Activated CD4-positive, alpha-beta T cell treated with anti-CD3 and anti-CD28 coated beads, Interleukin-2, amount 50 U/mL, for 24 hours (primary cell): ENCODE results near the gene ZBTB34.

Experiments
- DNase-seq, 2 donors: peaks; one replicate each; pipeline ENCODE4 v3.0.0-alpha.2; 2020; ENCODE audit warnings: low read depth in 1 of 2, low spot score in 1 of 2

ZBTB34 gene

DNA sequence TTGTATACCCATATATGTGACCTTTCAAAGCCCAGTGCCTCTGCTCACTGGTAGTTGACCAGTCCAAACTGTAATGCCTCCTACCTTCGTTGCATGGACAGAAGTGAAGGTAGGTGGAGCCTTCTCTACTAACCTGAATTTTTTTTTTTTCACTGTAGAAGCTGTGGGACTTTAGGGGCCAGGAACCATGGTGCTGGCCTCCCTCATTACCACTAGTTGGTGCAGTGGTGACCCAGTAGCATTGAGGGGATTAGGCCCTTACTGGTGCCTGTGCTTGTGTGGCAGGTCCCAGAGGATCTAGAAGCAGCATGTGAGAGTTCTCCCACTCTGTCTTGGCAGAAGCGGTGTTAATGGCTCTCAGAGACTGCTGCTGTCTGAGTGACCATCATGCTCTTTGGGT lies 56.5 kb downstream of the ZBTB34 start:
- no peak for DNase-seq

DNA sequence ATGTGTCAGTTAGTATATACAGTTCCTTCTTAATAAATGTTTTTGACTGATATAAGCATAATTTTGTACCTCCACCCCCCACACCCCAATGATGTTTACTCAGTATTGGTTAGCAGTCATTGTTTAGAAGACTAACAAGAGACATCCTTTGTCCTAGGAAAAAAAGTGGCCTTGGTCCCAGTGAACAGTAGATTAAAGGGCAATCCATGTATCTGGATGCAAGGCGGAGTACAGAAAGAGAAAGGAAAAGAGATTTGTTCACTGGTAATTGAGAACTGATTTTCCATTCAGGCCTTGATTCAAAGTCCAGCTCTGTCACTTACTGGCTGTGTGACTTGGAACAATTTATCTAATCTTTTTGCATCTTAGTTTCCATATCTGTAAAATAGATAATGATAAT lies 58.8 kb downstream of the ZBTB34 start:
- no peak for DNase-seq

DNA sequence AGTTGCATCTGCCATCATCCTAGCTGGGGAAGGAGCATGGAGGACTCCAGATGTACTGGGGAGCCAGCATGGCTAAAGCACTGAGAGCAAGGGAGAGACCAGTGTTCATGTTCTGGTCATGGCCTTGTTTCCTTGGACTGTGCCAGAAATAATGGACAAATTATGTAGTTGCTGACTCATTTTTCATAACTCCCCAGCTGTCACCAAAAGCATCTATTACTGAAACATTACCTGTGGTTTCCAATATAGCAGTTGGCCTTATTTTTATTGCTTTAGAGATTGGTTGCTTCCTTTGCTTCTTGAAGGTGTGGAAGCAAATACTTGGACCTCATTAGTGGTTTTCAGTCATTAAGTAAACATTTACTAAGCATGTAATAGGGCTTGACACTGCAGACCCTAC lies 65.4 kb downstream of the ZBTB34 start:
- DNase-seq = no peak

DNA sequence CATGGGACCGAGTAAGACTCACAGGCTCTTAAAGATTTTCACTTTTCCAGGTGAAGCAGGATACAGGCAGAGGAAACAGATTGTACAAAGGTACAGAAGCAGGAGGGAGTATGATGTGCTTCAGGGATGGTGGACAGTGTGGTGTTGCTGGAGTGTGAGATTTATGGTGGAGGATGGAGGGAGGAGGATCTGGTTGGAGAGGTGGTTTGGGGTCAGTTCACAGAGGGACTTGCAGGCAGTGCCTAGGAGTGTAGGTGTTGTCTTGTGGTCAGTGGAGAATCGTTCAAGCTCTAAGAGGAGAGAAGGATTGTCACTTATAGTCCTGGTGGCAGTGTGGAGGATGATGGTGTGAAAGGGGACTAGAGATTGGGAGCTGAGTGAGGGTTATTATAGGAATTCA lies 65.9 kb downstream of the ZBTB34 start:
- no peak for DNase-seq

DNA sequence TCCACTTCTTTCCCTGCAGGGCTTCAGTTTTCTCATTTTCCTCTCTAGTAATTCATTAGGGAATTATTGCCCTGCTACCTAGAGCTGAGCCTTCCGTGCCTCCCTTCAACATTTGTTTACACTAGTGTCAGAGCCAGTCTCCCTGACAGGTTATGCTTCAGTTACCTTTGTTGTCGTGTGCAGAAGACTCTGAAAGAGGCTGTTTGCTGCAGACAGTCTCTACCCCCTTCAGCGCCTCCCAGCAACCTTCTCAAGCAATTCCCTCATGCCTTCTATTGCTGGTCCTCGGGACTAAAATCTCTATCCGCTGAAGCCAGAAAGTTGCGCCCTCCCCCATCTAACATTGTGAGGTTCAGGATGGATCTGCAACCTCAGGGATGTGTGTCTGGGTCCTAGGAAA lies 67.0 kb downstream of the ZBTB34 start:
- no peak for DNase-seq

DNA sequence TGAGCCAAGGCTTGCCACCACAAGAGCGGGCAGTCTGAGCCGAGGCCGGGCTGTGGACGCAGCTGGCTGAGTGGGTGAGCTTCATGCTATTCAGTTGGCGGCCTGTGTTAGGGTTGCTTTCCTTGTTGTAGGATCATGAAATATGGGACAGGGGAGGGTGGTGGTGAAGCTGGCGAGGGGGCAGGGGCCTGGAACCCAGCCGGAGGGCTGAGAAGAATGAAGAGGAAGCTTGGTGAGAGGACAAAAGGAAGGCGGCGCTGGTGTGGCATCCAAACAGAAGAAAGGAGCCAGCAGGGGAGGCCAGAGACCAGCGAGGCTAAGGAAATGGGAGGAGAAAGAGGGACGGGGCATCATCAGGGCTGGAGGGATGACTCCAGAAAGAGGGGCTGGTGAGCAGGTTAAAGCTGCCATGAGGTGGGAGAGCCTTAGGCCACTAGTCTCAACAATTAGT lies 72.5 kb downstream of the ZBTB34 start:
- DNase-seq = no peak

DNA sequence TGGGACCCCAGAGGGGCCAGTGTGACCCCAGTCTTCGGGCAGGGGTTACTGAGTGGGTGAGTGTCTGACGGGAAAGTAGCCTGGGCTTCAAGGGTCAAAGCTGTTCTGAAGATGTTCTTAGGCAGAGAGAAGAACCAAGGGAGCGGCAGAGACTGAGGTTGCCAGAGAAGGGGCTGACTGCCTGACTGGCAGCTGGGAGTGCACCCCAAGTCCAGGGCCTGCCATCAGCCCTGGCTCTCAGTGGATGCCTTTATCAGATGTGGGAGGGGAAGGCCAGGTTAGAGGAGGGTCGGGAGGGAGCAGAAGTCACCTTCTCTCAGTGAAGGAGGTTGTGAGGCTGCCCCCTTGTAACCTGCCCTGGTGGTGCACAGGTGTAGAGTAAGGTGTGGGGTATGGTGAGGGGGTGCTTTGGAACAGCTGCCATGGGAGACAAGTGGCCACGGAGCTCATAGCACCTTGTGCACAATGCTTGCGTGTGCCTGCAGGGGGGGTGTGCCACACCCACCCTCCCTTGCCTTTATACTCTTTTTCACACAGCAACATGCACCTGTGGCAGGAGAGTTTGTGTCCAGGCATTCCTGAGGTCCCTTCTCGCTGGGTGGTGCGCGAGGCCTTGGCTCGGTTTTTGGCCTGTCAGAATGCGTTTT lies 73.0 kb downstream of the ZBTB34 start:
- DNase-seq = no peak

DNA sequence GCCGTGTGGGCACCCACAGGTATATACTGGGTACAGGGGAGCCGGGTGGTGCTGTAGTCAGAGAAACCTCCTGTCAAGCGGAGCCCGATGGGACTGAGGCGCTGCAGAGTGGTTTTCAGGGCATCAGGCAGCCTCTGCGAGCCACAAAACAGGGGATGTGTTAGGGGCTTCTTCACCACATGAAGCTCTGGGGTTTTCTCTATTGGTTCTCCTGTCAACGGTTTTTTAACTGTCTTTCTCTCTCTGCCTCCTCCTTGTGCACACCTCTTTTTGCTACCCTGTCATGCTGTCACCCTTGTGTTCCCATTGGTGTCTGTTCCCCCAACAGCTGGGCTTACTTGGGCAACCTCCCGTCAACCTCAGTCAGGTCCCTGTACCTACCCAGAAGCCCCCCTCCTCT lies 74.0 kb downstream of the ZBTB34 start:
- no peak for DNase-seq
